Parathyroid adenoma (tissue), 2 donors: Measurements from ENCODE around the gene CREG1.

Experiments
- H2AFZ ChIP-seq: fragments of 300-600 bp; sonication (generic); one replicate; pipeline ENCODE4 v1.7.0; 2017; ENCODE audit warnings: antibody characterized with exemption, mild to moderate bottlenecking
- H3K27ac ChIP-seq: fragments of 300-600 bp; sonication (generic); one replicate; pipeline ENCODE4 v1.7.0; 2017
- H3K27me3 ChIP-seq: fragments of 300-600 bp; sonication (generic); one replicate; pipeline ENCODE4 v1.7.0; 2017; ENCODE audit warnings: low read length; ENCODE audit not compliant: control insufficient read depth, insufficient read depth
- H3K36me3 ChIP-seq: fragments of 300-600 bp; sonication (generic); one replicate; pipeline ENCODE4 v1.7.0; 2017; ENCODE audit warnings: low read length; ENCODE audit not compliant: control insufficient read depth, insufficient read depth
- H3K4me1 ChIP-seq: fragments of 300-600 bp; sonication (generic); one replicate; pipeline ENCODE4 v1.7.0; 2017; ENCODE audit warnings: control low read depth
- H3K4me2 ChIP-seq: fragments of 300-600 bp; sonication (generic); one replicate; pipeline ENCODE4 v1.7.0; 2017; ENCODE audit warnings: low read length
- H3K4me3 ChIP-seq: fragments of 300-600 bp; sonication (generic); one replicate; pipeline ENCODE4 v1.7.0; 2017; ENCODE audit warnings: low read depth, low read length
- H3K79me2 ChIP-seq: fragments of 300-600 bp; sonication (generic); one replicate; pipeline ENCODE4 v1.7.0; 2017; ENCODE audit warnings: control low read depth
- H3K9ac ChIP-seq: fragments of 300-600 bp; sonication (generic); one replicate; pipeline ENCODE4 v1.7.0; 2017; ENCODE audit warnings: mild to moderate bottlenecking
- H3K9me3 ChIP-seq: fragments of 300-600 bp; sonication (generic); one replicate; pipeline ENCODE4 v1.7.0; 2017; ENCODE audit warnings: low read length; ENCODE audit not compliant: control insufficient read depth
- CTCF ChIP-seq: fragments of 300-600 bp; sonication (generic); IDR thresholded peaks from one replicate; pipeline ENCODE4 v1.7.0; 2017; ENCODE audit warnings: antibody characterized with exemption, mild to moderate bottlenecking
- donor health status: primary hyperparathyroidism.

Gene CREG1

DNA sequence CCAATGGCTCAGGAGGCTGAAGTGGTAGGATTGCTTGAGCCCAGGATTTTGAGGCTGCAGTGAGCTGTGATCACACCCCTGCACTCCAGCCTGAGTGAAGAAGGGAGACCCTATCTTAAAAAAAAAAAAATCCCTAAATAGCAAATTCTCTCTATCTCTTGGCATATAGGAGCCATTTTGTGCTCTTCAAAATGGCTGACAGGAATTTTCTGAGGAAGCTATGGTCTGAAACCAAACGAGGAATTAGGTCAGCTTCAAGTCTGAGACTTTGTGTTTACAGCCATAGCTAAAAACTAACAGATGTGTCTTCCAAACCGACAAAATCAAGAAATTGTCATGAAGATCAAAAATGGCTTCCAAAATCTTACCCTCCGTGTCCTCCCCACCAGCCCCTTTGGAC, 45.8 kb downstream of the CREG1 start:
- Histone ChIP-seq H3K4me3 (no peak overlapping the region), H3K4me2 (no peak overlapping the region), H3K27ac (no peak overlapping the region), H3K36me3 (no peaks in the 10 kb centered on the region), H2AFZ (no peak overlapping the region), H3K79me2 (no peaks in the 10 kb centered on the region), H3K4me1 (no peaks in the 10 kb centered on the region), H3K9ac (no peak overlapping the region), H3K9me3 (no peaks in the 10 kb centered on the region), H3K27me3 (no peaks in the 10 kb centered on the region)
- TF ChIP-seq CTCF = no peak

DNA sequence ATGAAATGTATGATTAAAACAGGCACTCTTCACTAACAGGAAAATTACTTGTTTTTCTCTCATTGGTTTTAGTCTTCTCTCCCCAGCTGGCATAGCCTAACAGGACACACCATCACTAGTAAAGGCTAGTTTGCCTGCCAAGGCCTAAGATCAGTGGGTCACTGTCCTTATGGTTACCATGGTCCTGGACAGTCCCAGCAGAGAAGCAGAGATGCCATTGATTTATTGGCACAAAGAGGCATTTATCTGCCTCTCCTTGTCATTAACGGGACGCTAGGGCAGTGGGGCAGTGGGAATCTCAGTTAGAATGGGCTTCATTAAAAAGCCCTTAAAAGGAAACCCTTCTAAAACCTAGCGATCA, 49.1 kb downstream of the CREG1 start:
- no peak for TF ChIP-seq CTCF
- Histone ChIP-seq H3K27ac (no peak overlapping the region), H3K9ac (no peak overlapping the region), H3K27me3 (no peaks in the 10 kb centered on the region), H3K36me3 (no peaks in the 10 kb centered on the region), H2AFZ (no peak overlapping the region), H3K4me2 (no peak overlapping the region), H3K4me1 (peaks cover 4% of the 10 kb centered on the region), H3K79me2 (no peaks in the 10 kb centered on the region), H3K4me3 (no peak overlapping the region), H3K9me3 (no peaks in the 10 kb centered on the region)

DNA sequence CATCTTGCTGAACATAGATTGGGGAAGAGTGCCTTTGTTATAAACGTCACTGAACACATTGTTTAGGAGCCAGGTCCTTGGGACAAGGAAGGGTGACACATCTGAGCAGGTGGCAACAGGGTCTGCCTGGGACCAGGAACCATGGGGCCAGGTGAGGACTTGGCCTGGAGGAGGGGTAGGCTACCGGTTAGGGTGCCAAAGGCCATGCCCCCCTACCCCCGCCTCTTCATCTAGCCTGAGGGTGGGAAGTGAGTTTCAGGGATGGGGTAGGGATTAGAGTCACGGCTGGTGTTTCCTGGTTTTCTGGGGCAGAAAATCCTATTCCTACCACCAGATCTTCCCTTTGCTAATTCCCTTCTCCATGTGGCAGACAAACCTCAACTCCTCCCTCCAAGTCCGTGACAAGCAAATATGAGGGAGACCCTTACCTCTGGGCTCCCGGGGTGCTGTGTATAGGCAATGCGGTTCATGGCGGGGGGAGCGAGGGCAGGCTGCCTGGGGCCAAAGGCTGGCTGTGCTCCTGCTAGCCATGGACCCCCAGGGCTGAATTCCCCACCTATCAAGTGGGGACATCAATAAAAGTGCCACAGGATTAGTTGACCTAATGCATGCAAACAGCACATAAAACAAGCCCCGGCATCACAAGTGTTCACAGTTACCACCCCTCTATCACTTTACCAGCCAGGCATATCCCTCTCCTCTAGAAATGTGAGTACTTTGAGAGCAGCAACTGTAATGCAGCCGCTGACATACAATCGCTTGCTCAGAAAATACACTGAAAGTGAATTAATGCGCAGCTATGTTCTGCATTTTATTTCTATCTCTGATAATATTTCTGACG, 49.7 kb downstream of the CREG1 start:
- Histone ChIP-seq H3K4me1 (peaks cover 4% of the 10 kb centered on the region), H3K9me3 (no peaks in the 10 kb centered on the region), H3K4me3 (no peak overlapping the region), H3K27me3 (no peaks in the 10 kb centered on the region), H3K36me3 (no peaks in the 10 kb centered on the region), H3K9ac (no peak overlapping the region), H3K4me2 (no peak overlapping the region), H3K79me2 (no peaks in the 10 kb centered on the region), H3K27ac (no peak overlapping the region), H2AFZ (no peak overlapping the region)
- no peak for TF ChIP-seq CTCF

- Histone ChIP-seq H3K4me1 (peaks cover 4% of the 10 kb centered on the region), H3K79me2 (no peaks in the 10 kb centered on the region), H3K27me3 (no peaks in the 10 kb centered on the region), H2AFZ (no peak overlapping the region), H3K4me2 (no peak overlapping the region), H3K9me3 (no peaks in the 10 kb centered on the region), H3K36me3 (no peaks in the 10 kb centered on the region), H3K4me3 (no peak overlapping the region), H3K9ac (no peak overlapping the region), H3K27ac (no peak overlapping the region)
- TF ChIP-seq CTCF = no peak
Measured at GRCh38 chr1:167502719-167503462, 50.7 kb downstream of the CREG1 start.
